GM13976 (cell line): ENCODE data around the gene ACCS.

ENCODE experiments used
- DNase-seq: peaks from one replicate; pipeline ENCODE4 v3.0.0; 2012; ENCODE audit warnings: low spot score
- in situ Hi-C: fragments of 300-500 bp; cut with MboI; formaldehyde crosslinking; loops from one replicate; pipeline ENCODE4 v1.12.0; 2022; ENCODE audit warnings: low sequenced_read_pairs, mixed read lengths, inconsistent platforms; ENCODE audit not compliant: unreplicated experiment
- TF ChIP-seq, protein P1 (sequence below): IDR thresholded peaks from 2 replicates; pipeline ENCODE4 v1.5.1; 2012; ENCODE audit warnings: borderline replicate concordance, mild to moderate bottlenecking; ENCODE audit not compliant: insufficient read depth; ENCODE audit errors: extremely low read depth, missing control alignments, control extremely low read depth

ACCS gene

GRCh38 chr11:44057340-44057739, 8.7 kb upstream of the ACCS start:
- no peak for DNase-seq
- in situ Hi-C loops: no loop called here
- TF ChIP-seq, protein P1, sequence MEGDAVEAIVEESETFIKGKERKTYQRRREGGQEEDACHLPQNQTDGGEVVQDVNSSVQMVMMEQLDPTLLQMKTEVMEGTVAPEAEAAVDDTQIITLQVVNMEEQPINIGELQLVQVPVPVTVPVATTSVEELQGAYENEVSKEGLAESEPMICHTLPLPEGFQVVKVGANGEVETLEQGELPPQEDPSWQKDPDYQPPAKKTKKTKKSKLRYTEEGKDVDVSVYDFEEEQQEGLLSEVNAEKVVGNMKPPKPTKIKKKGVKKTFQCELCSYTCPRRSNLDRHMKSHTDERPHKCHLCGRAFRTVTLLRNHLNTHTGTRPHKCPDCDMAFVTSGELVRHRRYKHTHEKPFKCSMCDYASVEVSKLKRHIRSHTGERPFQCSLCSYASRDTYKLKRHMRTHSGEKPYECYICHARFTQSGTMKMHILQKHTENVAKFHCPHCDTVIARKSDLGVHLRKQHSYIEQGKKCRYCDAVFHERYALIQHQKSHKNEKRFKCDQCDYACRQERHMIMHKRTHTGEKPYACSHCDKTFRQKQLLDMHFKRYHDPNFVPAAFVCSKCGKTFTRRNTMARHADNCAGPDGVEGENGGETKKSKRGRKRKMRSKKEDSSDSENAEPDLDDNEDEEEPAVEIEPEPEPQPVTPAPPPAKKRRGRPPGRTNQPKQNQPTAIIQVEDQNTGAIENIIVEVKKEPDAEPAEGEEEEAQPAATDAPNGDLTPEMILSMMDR: no peak

GRCh38 chr11:44058275-44058674, 7.8 kb upstream of the ACCS start:
- in situ Hi-C loops: no loop called here

DNA sequence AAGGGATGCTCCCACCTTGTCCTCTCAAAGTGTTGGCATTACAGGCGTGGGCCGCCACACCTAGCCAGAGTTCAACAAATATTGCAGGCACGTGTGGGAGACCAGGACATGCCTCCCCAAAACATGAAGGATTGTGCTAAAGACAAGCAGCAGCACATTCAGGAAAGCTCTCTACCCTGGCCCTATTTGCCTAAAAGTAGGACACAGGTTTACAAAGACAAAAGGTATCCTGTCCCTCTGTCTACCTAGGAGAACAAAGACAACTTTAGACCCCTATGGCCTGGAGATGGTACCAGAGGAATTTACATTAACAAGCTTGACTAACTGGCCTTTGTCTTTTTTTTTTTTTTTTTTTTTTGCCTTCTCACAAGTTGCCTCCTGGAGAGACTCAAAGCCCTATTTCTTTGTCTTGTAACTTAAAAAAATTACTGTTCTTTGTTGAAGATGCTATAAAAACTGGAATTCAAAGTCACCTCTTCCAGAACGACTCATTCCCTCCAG, 859 bp upstream of the ACCS start:
- in situ Hi-C loops: no loop called here
- DNase-seq: no peak
- TF ChIP-seq, protein P1: no peak

More at GRCh38 chr11:44058275-44058674, 7.8 kb upstream of the ACCS start:
- TF ChIP-seq, protein P1: no peak
- no peak for DNase-seq

- TF ChIP-seq, protein P1: no peak
- no peak for DNase-seq
- in situ Hi-C loops: no loop called here
Measured at GRCh38 chr11:44066732-44067141, 667 bp downstream of the ACCS start.

GRCh38 chr11:44067266-44067665, 1.2 kb downstream of the ACCS start:
- in situ Hi-C loops: no loop called here
- DNase-seq: no peak

GRCh38 chr11:44068180-44068579, 2.1 kb downstream of the ACCS start:
- TF ChIP-seq, protein P1: no peak
- in situ Hi-C loops: no loop called here
- no peak for DNase-seq

More at GRCh38 chr11:44067266-44067665, 1.2 kb downstream of the ACCS start:
- TF ChIP-seq, protein P1: no peak
